T-helper 9 cell (primary cell): ENCODE data around the gene SERP1.
"Not testable (repeated sequence)": the region's sequence is repeated elsewhere in the genome, so short reads cannot be mapped to it uniquely, and the experiment has no call there.

Experiments
- DNase-seq: peaks from one replicate; pipeline ENCODE4 v3.0.0-alpha.2; 2020

The SERP1 gene

DNA sequence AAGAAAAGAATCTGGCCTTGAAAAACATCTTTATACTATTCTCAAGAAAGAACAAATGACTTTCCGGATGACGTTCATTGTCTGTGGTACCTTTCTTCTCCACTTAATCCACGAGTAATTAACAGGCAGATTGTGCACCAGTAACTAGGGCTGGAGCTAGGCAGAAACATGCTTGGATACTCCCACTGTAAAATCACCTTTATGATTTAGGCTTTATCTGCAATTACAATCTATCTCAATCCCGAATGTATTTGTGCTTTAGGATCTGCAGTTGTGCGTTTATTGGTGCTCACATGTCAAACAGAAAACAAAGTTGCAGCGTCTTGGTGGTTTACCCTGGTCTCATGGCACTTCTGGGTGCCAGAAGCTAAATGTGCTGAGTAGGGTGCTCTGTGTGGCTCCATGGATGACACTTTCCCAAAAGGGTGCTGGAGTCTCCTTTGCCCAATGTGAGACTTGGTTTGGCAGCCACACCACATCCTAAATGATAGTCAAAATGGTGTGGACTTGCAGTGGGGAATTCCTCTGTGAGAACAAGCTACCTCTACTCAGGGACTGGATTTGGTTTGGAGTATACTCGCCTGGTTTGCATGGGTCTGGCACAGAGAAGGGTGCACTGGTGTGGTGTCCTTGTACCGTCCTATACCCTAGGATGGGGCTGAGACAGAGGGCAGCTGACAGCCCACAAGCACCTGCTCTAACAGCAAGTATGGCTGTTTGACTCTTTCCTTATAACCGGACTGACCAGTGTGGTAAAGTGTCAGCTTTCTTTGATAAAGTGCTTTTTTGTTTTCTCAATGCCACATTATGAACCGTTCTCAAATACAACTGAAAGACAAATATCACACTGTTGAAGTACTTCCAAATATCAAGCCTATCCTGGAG is 7.7 kb downstream of the SERP1 start:
- DNase-seq, result no peak

DNA sequence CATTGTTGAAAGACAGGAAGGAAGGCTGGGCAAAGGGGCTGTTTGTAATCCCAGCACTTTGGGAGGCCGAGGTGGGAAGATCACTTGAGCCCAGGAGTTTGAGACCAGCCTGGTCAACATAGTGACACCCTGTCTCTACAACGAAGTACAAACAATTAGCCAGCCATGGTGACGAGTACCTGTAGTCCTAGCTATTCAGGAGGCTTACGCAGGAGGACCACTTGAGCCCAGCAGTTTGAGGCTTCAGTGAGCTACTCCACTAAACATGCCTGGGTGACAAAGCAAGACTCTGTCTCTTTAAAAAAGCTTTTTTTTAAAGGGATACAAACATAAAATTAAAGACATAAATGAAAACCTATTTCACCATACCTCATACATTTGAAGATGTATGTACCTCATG is 11.1 kb downstream of the SERP1 start:
- no peak for DNase-seq

DNA sequence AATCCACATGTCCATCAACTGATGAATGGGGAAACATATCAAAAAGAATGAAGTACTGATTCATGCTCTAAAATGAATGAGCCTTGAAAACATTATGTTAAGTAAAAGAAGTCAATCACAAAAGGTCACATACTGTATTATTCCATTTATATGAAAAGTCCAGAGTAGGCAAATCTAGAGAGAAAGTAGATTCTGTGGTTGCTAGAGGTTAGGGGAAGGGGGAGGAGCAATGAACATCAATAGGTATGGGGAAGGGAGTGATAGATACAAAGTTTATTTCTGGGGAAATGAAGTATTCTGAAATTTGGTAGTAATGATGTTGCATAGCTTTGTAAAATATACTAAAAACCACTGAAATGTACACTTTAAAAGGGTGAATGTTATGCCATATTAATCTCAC is 14.5 kb downstream of the SERP1 start:
- no peak for DNase-seq

DNA sequence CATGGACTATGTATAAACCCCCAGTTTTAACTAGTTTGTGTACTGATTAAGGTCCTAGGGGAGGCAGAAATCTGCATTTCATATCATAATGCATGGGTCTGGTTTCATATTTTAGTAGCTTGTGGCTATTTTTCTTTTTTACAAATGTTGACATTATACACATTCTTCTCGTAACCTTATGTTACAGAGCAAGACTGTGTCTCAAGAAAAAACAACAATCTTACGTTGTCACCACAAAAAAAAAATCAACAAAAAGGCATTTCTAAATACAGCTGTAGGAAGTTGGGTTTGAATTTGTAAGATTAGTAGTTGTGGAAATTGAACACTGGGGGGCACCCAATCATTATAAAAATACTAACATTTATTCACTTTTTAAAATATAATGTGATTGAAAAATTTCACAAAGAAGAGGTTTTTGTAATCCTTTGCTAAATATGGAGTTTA is 17.9 kb downstream of the SERP1 start:
- no peak for DNase-seq

DNA sequence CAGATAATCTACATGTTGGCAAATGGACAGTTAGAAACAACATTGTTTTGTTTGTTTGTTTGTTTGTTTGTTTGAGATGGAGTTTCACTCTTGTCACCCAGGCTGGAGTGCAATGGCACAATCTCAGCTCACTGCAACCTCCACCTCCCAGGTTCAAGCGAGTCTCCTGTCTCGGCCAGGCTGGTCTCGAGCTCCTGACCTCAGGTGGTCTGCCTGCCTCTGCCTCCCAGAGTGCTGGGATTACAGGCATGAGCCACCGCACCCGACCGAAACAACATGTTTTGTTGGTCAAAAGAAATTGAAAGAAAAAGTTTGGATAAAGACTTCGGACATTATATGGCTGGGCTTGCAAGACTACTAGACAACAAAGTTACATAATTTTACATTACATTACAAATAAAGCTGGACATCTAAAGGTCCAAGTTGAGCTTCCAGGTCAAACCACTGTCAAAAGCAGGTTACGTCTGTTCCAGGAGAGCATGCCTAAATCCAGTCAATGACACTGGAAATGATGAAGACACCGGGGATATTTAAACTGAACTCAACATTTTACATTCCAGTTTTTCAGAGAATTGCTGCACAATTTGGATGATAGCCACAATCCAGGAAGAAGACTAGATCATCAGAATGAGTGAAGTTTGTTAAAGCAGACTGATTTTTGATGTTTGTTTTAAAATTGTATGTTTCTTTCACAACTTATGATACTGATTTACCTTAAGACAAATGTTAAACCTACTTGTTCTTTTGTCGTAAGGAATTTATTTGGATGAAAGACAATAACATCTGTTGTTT is 18.6 kb downstream of the SERP1 start:
- DNase-seq, result no peak

DNA sequence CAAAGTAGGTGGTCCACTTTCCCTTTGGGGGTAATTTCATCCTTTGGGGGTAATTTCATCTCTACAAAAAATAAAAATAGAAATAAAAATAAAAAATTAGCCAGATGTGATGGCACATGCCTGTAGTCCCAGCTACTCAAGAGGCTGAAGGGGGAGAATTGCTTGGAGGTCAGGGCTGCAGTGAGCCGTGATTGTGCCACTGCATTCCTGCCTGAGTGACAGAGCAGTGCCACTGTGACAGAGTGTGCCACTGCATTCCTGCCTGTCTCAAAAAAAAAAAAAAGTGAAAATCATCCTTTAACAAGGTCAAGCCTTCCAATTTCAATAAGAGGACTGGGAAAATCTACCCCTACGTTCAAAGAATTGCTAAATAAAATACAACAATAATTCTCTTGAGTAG is 22.8 kb downstream of the SERP1 start:
- DNase-seq, result no peak

DNA sequence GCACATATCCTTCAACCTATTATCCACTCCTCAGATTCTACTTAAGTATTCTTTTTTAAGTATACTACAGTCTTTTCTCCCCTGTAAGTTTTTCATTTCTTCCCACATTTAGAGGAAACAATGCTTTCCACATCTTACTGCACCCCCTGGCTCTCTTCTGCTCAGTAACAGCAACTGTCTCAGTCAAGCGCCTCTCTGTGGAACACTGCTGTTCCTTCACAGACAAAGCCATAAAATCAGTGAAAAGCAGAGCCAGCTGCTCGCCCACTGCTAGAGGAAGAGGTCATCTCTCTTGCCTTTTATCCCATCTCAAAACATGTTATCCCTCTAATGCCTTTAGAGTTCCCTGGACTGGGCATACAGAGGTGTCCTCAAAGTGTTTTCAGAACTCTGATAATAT is 24.8 kb downstream of the SERP1 start:
- DNase-seq, result no peak

DNA sequence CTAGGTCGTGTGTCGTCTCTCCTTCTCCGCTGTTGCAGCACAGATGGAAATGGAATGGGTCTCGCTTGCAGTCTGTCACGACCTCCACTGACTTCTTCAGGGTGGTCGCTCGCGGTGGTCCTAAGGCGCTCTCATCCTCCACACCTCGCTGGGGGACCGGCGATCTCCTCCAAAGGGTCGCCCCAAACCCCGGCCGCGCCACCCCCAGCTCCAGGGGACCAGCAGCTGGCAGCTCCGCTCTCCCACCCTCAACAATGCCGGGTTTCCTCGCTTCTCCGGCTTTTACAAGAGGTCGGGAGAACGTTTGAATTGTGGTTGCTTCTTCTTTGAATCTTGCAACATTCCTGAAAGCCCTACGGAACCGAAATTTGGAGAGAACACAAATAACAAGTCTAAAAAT is 25.9 kb downstream of the SERP1 start:
- no peak for DNase-seq

DNA sequence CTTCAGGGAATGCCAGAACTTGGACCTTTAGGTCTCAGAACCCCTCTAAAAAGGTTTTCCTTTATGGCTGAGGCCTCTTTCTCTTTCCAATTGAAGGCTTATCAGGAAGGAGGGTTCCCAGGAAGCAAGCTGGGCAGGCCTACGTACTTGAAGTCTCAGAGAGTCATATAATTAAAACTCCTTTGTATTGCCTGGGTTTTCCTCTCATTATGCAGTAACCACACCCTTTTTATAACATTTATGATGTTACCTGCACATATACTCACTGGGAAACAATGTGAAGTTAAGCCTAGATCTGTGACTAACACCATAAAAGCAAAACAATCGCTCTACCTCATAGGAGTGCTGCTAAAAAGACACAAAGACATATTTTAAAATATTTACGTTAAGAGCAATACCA is 27.3 kb downstream of the SERP1 start:
- no peak for DNase-seq

DNA sequence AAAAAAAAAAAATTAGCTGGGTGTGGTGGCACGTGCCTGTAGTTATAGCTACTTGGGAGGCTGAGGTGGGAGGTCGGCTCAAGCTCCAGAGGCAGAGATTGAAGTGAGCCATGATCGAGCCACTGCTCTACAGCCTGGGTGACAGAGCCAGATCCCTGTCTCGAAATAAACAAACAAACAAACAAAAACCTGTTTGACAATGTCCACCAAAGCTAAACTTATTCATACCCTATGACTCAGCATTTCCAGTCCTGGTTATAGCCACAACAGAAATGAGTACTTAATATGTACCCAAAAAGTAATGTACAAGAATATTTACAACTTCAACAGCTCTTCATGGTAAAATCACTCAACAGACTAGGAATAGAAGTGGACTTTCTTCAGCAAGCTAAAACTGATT is 31.1 kb downstream of the SERP1 start:
- DNase-seq, result no peak

DNA sequence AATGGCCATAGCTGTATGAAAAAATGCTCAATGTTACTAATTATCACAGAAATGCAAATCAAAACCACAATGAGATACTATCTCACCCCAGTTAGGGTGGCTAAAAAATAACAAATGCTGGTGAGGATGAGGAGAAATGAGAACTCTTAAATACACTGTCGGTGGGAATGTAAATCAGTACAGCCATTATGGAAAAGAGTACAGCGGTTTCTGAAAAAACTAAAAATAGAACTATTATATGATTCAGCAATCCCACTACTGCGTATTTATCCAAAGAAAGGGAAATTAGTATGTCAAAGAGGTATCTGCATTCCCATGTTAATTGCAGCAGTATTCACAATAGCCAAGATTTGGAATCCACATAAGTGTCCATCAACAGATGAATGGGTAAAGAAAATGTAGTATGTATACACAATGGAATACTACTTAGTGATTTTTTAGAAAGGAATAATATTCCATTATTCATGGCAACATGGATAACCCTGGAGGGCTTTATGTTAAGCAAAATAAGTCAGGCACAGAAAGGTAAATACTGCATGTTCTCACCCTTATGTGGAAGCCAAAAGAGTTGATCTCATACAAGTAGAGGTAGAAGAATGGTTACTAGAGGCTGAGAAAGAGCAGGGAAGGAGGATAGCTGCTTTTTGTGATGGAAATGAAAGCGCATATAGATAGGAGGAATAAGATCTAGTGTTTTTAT is 35.0 kb downstream of the SERP1 start:
- DNase-seq, result no peak

DNA sequence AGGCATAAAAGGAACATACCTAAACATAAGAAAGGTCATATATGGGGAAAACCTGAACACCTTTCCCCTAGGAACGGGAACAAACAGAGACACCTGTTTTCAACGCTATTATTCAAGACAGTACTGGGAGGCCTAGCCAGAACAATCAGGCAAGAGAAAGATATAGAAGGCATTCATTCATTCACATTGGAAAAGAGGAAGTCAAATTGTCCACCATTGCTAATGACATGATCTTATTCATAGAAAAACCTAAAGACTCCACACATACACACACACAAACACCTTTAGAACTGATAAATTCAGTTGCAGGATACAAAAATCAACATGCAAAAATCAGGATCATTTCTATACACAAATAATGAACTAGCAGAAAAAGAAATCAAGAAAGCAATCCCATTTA is 36.5 kb downstream of the SERP1 start:
- no peak for DNase-seq

DNA sequence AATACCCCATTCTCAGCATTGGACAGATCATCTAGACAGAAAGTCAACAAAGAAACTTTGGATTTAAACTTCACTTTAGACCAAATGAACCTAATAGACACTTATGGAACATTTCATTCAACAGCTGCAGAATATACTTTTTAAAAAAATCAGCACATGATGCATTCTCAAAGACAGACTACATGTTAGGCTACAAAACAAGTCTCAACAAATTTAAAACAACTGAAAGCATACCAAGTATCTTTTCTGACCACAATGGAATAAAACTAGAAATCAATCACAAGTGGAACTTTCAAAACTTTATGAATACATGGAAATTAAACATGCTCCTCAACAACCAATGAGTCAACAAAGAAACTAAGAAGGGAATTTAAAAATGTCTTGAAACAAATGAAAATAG is 37.9 kb downstream of the SERP1 start:
- DNase-seq, result no peak

DNA sequence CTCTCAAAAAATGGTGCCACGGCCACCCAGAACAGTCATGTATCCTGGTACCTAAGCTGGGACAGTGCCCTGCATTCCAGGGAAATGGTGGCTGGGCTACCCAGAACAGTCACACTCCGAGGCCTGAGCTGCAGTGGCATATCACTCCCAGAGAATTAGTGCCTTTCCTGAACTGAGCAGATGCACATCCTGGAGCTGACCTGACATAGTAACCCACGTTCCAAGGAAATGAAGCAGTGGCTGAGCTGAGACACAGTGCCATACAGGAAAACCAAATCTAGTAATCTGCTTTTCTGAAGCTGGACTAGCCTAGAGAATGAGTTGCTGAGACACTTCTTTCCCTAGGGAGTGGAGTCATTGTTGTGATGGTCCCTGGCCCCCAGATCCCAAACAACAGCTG is 41.8 kb downstream of the SERP1 start:
- DNase-seq, result no peak

DNA sequence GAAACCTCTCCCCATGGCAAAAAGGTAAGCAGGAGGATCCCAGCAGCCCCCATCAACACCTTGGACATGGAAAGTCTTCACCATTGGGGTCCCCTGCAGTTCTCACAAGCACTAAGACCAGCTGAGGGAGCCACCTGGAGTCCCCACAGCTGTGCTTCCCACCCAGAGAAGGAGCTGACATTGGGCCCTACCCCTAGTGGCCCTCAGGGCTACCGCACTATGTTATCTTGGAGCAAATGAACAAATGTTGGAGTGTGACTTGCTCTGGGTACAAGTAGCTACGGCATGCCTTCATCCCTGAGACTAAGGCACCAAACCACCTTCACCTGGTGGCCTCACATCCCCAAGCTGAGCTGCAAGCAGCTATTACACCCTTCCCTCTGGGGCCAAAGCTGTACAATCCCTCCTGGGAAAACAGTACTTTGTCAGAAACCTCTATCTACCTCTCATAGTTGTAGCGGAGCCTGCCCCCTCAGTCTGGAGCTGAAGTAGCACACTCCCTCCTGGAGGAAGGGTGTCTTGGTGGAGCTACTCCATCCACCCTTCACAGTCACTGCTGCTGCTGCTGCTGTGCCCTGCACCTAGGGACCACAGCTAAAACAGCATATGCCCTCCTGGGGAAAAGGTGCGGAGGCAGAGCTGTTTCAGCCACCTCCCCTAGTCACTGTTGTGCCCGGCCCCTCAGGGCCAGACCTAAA is 42.7 kb downstream of the SERP1 start:
- no peak for DNase-seq

DNA sequence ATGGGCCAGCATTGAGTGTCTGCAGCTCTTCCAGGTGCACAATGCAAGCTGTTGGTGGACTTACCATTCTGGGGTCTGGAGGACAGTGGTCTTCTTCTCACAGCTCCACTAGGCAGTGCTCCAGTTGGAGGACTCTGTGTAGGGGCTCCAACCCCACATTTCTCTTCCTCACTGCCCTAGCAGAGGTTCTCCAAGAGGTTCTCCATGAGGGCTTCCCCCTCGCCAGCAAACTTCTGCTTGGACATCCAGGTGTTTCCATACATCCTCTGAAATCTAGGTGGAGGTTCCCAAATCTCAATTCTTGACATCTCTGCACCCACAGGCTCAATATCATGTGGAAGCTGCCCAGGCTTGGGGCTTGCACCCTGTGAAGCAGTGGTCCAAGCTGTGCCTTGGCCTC is 45.3 kb downstream of the SERP1 start:
- DNase-seq, result not testable (repeated sequence)

DNA sequence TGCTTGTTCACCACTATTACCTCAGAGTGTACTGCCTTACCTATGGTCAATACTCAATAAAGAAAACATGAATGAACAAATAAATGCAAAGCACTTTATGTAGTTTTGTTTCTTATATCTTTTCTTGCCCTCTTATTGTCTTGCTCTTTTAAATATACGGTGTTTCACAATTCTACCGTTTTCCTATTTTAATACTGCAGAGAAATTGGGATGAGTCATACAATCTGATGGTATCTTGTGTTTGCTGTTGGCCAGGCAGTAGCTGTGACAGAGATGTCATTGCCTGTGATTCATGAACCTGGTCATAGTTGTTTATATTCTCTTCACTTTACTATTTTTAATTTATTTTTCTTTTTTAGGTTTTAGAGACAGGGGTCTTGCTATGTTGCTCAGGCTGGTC is 48.3 kb downstream of the SERP1 start:
- DNase-seq, result no peak

DNA sequence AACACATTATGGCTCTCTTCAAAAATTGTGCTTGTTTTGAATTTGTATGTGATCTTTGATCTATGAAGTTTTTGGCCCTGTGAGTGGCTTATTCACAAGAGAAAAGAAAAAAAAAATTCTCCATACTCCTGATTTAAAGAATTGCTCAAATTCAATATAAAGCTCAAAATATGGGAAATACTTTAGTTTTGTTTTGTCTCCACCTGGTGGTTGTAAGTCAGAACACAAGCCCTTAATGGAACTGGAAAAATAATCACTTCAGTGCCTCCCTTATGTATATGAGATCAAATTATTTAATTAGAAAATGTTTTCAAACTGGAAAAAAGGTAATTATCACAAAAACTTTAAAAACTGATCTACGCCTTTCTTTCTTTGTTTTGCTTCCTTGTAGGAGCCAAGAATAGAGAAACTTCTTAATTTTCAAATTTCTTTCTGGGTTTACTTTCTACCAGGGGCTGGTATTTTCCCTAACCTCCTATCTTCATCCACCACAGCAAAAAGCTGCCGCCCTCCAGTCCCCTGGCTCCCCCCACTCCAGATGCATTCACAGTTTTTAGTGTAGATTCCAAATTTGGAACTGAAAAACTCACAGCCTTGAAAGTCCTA is 50.6 kb downstream of the SERP1 start:
- no peak for DNase-seq

DNA sequence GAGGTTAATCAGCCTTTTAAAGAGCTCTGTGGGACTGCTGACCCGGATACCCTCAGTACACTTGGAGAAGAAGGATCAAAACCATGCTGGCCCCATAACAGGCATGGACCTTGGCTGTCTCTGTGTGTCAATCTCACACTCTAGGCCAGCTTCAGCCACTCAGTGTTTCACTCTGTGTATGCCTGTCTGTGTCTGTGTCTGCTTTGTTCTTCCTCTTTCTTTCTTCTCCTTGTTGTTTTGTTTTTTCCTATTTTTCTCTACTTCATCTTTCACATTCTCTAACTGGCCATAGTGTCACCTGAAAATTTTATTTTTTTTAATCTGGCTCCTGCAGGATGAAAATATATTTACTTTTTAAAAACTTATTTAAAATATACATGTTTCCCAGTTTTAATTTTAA is 51.1 kb downstream of the SERP1 start:
- no peak for DNase-seq

DNA sequence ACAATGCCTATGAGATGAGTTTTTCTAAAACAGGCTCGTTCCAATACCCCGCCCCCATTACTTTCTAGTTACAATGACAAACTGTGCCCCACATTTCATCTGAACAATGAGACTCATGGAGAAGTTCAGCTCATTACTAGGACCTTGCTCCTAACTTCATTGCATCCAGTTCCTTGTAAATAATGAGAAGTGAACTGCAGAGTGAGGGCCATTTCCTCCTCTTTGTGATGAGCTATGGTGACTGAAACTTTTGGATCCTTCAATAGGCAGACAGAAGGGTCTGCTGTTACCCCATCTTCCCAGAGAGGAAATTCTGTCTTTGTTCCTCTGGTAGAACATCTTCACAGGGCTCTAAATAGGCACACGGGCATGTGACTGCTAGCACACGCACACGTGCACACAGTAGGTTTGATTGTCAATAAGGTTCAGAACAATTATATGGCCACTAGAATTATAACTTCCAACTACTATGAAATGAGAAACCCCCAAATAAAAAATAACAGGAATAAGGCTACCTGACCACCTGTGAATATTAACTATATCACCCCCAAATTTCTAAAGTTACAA is 51.8 kb downstream of the SERP1 start:
- DNase-seq, result no peak
